Spinal cord (tissue), 10 donors: ENCODE data around the gene RAD51C. TPM values are rescaled to one million over a fixed set of nuclear protein-coding genes. Genes with fewer than 3 reads are reported as not detected.
"Not testable (repeated sequence)": the region's sequence is repeated elsewhere in the genome, so short reads cannot be mapped to it uniquely, and the experiment has no call there.

Experiments
- DNase-seq, 6 donors: peaks; one replicate each; pipeline versions ENCODE4 v3.0.0 to v3.0.0-alpha.2; 2013 to 2015; ENCODE audit warnings: low spot score in 6 of 6, low read depth in 4 of 6
- H3K27ac ChIP-seq: one replicate; pipeline ENCODE4 v1.5.1; 2013; ENCODE audit warnings: low read depth, low read length, control low read depth
- H3K27me3 ChIP-seq: one replicate; pipeline ENCODE4 v1.6.1; 2013; ENCODE audit warnings: low read length; ENCODE audit not compliant: control insufficient read depth, insufficient read depth
- H3K36me3 ChIP-seq: one replicate; pipeline ENCODE4 v1.6.1; 2013; ENCODE audit warnings: low read length; ENCODE audit not compliant: control insufficient read depth, insufficient read depth
- H3K4me1 ChIP-seq: one replicate; pipeline ENCODE4 v1.6.1; 2013; ENCODE audit warnings: low read length; ENCODE audit not compliant: control insufficient read depth, insufficient read depth
- H3K4me3 ChIP-seq: one replicate; pipeline ENCODE4 v1.5.1; 2013; ENCODE audit warnings: low read depth, low read length, control low read depth
- H3K9me3 ChIP-seq: one replicate; pipeline ENCODE4 v1.6.1; 2013; ENCODE audit warnings: low read length; ENCODE audit not compliant: control insufficient read depth, insufficient read depth
- WGBS: methylation state at CpG from one replicate; pipeline ENCODE4 v1.1.5; 2013; ENCODE audit warnings: missing lambda C conversion rate; ENCODE audit not compliant: insufficient coverage; 5-methylcytosine and 5-hydroxymethylcytosine counted together
- polyA plus RNA-seq, 2 donors: library from polyadenylated mRNA; unstranded; fragments of 120-200 nt; gene quantifications; one replicate each; pipeline ENCODE4 v1.2.1, GENCODE V29; 2013; ENCODE audit not compliant: insufficient read length in 2 of 2
- total RNA-seq, 2 donors: library from RNA; depleted of rRNA in 1 of 2; stranded (reverse); fragments of 120-200 nt in 1 of 2; fragments of >200 nt in 1 of 2; gene quantifications; one replicate each; pipeline versions ENCODE4 v1.2.3 to v1.2.4, GENCODE V29; 2013 to 2014
- donor health status: healthy.

RAD51C gene
- total and polyA plus RNA-seq, 4 donors: 32.7 to 51.6 (median 39.6) TPM

GRCh38 chr17:58664302-58664701, 28.1 kb upstream of the RAD51C start:
- no peak for DNase-seq
- WGBS: no CpG with 5 or more reads among the region's 2 CpGs
- Histone ChIP-seq H3K27ac (no peak overlapping the region), H3K36me3 (no peaks in the 10 kb centered on the region), H3K27me3 (no peaks in the 10 kb centered on the region), H3K4me1 (no peaks in the 10 kb centered on the region), H3K4me3 (no peak overlapping the region), H3K9me3 (no peaks in the 10 kb centered on the region)

GRCh38 chr17:58665946-58666857, 26.2 kb upstream of the RAD51C start:
- Histone ChIP-seq H3K36me3 (no peaks in the 10 kb centered on the region), H3K9me3 (no peaks in the 10 kb centered on the region), H3K27ac (no peak overlapping the region), H3K4me1 (no peaks in the 10 kb centered on the region), H3K27me3 (no peaks in the 10 kb centered on the region), H3K4me3 (no peak overlapping the region)
- WGBS: 97% methylated on average over 17 of the region's 25 CpGs
- DNase-seq: no peak

GRCh38 chr17:58666858-58667267, 25.5 kb upstream of the RAD51C start:
- Histone ChIP-seq H3K27ac (no peak overlapping the region), H3K27me3 (no peaks in the 10 kb centered on the region), H3K9me3 (no peaks in the 10 kb centered on the region), H3K36me3 (no peaks in the 10 kb centered on the region), H3K4me3 (no peak overlapping the region), H3K4me1 (no peaks in the 10 kb centered on the region)
- WGBS: 55% methylated on average over 15 of the region's 19 CpGs
- DNase-seq: peak in 2 of 6 donors; percentile 31 to 38

- H3K4me1 ChIP-seq: no peaks in the 10 kb centered on the region
- no peak for DNase-seq
- H3K27ac ChIP-seq: no peak overlapping the region
- no peaks in the 10 kb centered on the region for H3K36me3 ChIP-seq
- no peak overlapping the region for H3K4me3 ChIP-seq
- H3K9me3 ChIP-seq: no peaks in the 10 kb centered on the region
- 71% methylated on average over 1 of the region's 1 CpG for WGBS
- H3K27me3 ChIP-seq: no peaks in the 10 kb centered on the region
Observed at GRCh38 chr17:58667934-58668597, 24.3 kb upstream of the RAD51C start.

- Histone ChIP-seq H3K4me3 (no peak overlapping the region), H3K27me3 (no peaks in the 10 kb centered on the region), H3K9me3 (no peaks in the 10 kb centered on the region), H3K36me3 (no peaks in the 10 kb centered on the region), H3K27ac (no peak overlapping the region), H3K4me1 (no peaks in the 10 kb centered on the region)
- no peak for DNase-seq
- WGBS: no CpG with 5 or more reads among the region's 2 CpGs
Observed at GRCh38 chr17:58668598-58668935, 23.8 kb upstream of the RAD51C start.

GRCh38 chr17:58669853-58670252, 22.5 kb upstream of the RAD51C start:
- H3K36me3 ChIP-seq: no peaks in the 10 kb centered on the region
- H3K4me1 ChIP-seq: no peaks in the 10 kb centered on the region
- no peak overlapping the region for H3K27ac ChIP-seq
- H3K27me3 ChIP-seq: no peaks in the 10 kb centered on the region
- H3K9me3 ChIP-seq: no peaks in the 10 kb centered on the region
- H3K4me3 ChIP-seq: no peak overlapping the region
- DNase-seq: no peak
- WGBS: 72% methylated on average over 5 of the region's 6 CpGs

DNA sequence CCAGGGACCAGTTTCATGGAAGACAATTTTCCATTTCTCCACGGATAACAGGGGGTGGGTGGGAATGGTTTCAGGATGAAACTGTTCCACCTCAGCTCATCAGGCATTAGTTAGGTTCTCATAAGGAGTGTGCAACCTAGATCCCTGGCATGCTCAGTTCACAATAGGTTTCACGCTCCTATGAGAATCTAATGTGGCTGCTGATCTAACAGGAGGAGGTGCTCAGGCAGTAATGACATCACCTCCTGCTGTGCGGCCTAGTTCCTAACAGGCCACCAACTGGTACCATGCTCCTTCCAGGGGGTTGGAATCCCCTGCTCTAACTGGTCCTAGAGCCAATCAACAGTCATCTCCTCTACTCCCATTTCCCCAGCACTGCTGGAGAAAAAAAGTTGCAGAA, 20.4 kb upstream of the RAD51C start:
- 85% methylated on average over 2 of the region's 3 CpGs for WGBS
- Histone ChIP-seq H3K27ac (no peak overlapping the region), H3K4me1 (no peaks in the 10 kb centered on the region), H3K36me3 (no peaks in the 10 kb centered on the region), H3K27me3 (no peaks in the 10 kb centered on the region), H3K4me3 (no peak overlapping the region), H3K9me3 (no peaks in the 10 kb centered on the region)
- peak in 1 of 6 donors; percentile 37 for DNase-seq

- Histone ChIP-seq H3K27ac (no peak overlapping the region), H3K9me3 (no peaks in the 10 kb centered on the region), H3K27me3 (no peaks in the 10 kb centered on the region), H3K4me3 (no peak overlapping the region), H3K36me3 (no peaks in the 10 kb centered on the region), H3K4me1 (no peaks in the 10 kb centered on the region)
- no peak for DNase-seq
- 71% methylated on average over 4 of the region's 4 CpGs for WGBS
Observed at GRCh38 chr17:58677194-58677880, 15.1 kb upstream of the RAD51C start.

DNA sequence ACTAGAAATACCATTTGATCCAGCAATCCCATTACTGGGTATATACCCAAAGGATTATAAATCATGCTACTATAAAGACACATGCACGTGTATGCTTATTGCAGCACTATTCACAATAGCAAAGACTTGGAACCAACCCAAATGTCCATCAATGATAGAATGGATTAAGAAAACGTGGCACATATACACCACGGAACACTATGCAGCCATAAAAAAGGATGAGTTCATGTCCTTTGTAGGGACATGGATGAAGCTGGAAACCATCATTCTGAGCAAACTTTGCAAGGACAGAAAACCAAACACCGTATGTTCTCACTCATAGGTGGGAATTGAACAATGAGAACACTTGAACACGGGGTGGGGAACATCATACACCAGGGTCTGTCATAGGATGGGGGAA, 14.1 kb upstream of the RAD51C start:
- H3K4me1 ChIP-seq, DNase-seq, H3K27ac ChIP-seq, H3K36me3 ChIP-seq, H3K9me3 ChIP-seq, H3K4me3 ChIP-seq, H3K27me3 ChIP-seq: not testable (repeated sequence)
- 92% methylated on average over 2 of the region's 5 CpGs for whole genome bisulfite sequencing
